NCI-H460 (cell line): ENCODE measurements around the gene CDKL1. TPM values are rescaled to one million over a fixed set of nuclear protein-coding genes. Genes with fewer than 3 reads are reported as not detected.
"Not testable (repeated sequence)": the region's sequence is repeated elsewhere in the genome, so short reads cannot be mapped to it uniquely, and the experiment has no call there.

Source experiments
- DNase-seq: peaks from one replicate; pipeline ENCODE4 v3.0.0-alpha.2; 2016; ENCODE audit warnings: low read depth; ENCODE audit errors: extremely low read depth
- total RNA-seq: library from RNA; depleted of rRNA; stranded (reverse); fragments of >200 nt; shearing (Covaris generic); gene quantifications from 2 replicates; pipeline ENCODE4 v1.2.3, GENCODE V29; 2014

CDKL1 gene
- total RNA-seq, 1 experiment from 2014 or later: 65.5 TPM

- DNase-seq: no peak
Observed at GRCh38 chr14:50388256-50388931, 8.3 kb downstream of the CDKL1 start.

DNA sequence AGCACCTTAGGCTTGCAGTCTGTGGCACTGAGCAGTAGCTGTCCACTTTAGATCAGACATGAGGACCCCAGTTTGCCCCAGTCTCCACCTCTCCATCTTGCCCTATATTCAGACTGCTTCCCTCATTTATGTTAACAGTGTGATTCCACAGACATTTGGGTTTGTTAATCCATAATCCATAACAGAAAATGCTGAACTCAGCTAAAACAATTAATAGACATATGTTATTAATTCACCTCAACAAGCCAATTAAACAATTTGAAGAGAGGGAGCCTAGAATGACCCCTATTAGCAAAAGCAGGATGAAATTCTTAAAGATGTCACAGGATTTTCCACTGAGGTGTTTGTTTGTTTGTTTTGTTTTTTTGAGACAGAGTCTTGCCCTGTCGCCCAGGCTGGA, 9.1 kb downstream of the CDKL1 start:
- DNase-seq: no peak

- DNase-seq: no peak
Observed at GRCh38 chr14:50383618-50384225, 13.0 kb downstream of the CDKL1 start.

DNA sequence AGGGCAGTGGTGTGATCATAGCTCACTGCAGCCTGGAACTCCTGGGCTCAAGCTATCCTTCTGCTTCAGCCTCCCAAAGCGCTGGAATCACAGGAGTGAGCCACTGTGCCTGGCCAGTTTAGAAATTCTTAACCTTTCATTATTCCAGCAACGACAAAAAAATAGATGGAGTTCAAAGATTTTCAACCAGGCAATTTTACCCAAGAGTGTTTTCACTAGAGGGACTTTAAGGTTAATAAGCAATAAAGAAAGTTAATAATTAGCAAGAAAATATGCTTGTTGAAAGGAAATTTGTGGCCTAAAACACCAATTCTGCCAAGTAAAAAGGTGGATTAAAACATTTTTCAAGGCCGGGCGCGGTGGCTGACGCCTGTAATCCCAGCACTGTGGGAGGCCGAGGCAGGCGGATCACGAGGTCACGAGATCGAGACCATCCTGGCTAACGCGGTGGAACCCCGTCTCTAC, 14.8 kb downstream of the CDKL1 start:
- DNase-seq: no peak

GRCh38 chr14:50381008-50381407, 15.7 kb downstream of the CDKL1 start:
- no peak for DNase-seq

DNA sequence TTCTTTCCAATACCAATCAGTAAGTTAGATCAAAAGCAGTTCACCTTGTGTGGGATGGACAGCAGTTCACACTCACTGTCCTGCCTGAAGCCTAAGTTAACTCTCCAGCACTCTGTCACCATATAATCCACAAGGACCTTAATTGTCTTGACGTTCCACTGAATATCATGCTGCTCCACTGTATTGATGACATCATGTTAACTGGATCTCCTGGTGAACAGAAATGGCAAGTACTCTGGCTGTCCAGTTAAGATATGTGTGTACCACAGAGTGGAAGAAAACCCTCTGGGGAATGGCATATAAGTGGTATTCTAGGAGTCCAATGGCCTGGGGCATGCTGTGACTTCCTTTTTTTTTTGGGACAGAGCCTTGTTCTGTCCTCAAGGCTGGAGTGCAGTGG, 16.2 kb downstream of the CDKL1 start:
- no peak for DNase-seq

- no peak for DNase-seq
Observed at GRCh38 chr14:50379563-50379962, 17.1 kb downstream of the CDKL1 start.

DNA sequence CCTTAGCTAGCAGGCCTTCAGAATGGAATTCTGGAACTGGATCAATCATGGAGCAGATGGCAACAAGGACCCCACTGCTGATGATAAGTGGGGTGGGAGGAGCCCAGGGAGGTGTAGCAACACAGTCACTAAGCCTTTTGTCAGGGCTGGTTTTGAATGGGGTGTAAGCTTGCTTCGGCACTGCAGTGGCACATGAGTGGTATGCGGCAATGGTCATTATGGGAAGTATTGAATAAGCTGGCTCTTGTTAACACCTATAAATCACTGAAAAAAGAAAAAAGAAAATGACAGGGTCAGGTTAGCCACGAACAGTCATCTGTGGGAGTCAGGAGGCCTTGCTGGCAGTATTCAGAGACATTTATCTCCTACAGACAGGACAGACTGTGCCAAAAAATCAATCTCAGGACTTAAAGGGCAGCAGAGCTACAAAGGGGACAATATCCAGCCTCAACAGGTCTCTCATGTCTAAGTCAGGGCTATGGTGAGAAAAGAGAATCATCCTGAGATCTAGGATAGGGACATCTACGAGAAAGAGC, 19.1 kb downstream of the CDKL1 start:
- no peak for DNase-seq

GRCh38 chr14:50375760-50376159, 20.9 kb downstream of the CDKL1 start:
- DNase-seq: no peak

GRCh38 chr14:50373959-50374358, 22.7 kb downstream of the CDKL1 start:
- DNase-seq: no peak

DNA sequence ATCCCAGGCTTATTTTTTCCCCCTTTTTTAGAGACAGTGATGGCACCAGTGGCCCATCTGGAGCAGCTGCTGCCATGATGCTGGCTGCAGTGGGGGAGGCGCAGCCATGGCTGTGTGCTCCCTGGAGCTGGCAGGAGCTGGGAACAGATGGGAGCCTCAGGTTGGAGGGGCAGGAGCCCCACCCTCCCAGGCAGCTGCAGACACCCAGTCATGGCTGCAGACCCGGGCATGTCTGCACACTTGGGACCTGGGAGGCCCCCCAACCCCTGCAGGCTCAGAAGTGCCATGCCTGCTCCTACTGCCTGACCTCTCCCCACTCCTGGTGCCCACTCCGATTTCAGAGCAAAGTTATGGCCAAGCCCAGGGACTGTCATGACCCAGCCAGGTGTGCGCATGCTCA, 25.1 kb downstream of the CDKL1 start:
- DNase-seq: no peak

DNA sequence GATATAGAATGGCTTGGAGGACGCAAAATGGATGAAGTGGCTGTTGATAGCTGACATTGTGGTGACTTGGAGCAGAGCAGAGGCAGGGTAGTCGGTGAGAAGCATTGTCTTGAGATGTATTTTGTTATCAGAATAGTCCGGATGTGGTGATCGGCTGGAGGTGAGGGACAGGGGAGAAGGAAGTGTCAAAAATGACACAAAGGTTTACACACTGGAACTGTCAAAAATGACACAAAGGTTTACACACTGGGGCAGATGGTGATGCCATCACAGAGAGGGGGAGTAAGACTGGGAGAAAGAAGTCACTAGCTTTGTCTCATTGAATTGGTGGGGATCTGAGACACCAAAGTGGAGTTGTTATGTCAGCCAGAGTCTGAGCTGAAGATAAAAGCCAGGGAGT, 30.1 kb downstream of the CDKL1 start:
- no peak for DNase-seq

GRCh38 chr14:50366115-50366514, 30.6 kb downstream of the CDKL1 start:
- no peak for DNase-seq

- not testable (repeated sequence) for DNase-seq
Observed at GRCh38 chr14:50365572-50365971, 31.1 kb downstream of the CDKL1 start.

- DNase-seq: no peak
Observed at GRCh38 chr14:50364792-50365191, 31.9 kb downstream of the CDKL1 start.

DNA sequence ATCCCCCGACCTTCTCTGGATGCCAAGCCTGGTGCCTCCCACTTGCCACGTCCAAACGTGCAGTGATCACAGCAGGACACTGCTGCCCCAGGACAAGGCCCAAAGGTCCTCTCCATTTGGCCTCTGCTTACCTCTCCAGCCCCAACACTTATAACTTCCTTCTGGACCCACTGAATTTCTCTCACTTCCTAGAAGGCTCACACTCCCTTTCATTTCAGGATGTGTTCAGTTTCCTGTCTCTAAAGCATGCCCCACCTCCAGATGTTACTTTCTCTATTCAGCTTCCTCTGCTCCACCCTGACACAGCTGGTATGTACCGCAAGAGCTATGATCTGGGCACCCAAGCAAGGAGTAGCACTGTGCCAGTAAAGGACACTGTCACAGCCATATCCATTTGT, 33.0 kb downstream of the CDKL1 start:
- DNase-seq: no peak

GRCh38 chr14:50362764-50363713, 33.6 kb downstream of the CDKL1 start:
- DNase-seq: no peak

- DNase-seq: not testable (repeated sequence)
Observed at GRCh38 chr14:50361473-50362403, 34.9 kb downstream of the CDKL1 start.

DNA sequence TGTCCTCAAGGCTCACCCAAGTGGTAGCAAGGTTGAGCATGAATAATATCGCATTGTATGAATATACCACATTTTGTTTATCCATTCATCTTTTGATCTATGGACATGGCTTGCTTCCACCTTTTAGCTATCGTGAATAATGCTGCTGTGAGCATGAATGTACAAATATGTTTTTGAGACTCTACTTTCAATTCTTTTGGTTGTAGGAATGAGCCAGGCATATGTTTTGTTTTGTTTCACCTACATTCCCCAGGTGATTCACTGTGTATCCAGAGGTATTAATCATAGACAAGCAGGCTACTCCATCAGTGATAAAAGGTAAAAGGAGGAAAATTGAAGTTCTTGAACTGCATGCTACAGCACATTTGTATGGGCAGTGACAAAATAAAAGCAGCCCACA, 35.8 kb downstream of the CDKL1 start:
- DNase-seq: no peak

- no peak for DNase-seq
Observed at GRCh38 chr14:50360093-50360492, 36.6 kb downstream of the CDKL1 start.
